Endothelial cell (in vitro differentiated cells): ENCODE results near the gene ARHGEF40. TPM values are rescaled to one million over a fixed set of nuclear protein-coding genes. Genes with fewer than 3 reads are reported as not detected.

ENCODE experiments used
- DNase-seq: peaks from one replicate; pipeline ENCODE4 v3.0.0; 2021; ENCODE audit warnings: low spot score
- H3K27ac Mint-ChIP-seq: one replicate; pipeline ENCODE4 v1.8.0; 2021; ENCODE audit warnings: mixed read lengths, inconsistent platforms; ENCODE audit not compliant: unreplicated experiment
- H3K27me3 Mint-ChIP-seq: one replicate; pipeline ENCODE4 v1.8.0; 2021; ENCODE audit warnings: mild to moderate bottlenecking, moderate library complexity, mixed read lengths, inconsistent platforms; ENCODE audit not compliant: unreplicated experiment
- H3K36me3 Mint-ChIP-seq: one replicate; pipeline ENCODE4 v1.8.0; 2021; ENCODE audit warnings: mild to moderate bottlenecking, low read depth, mixed read lengths, inconsistent platforms; ENCODE audit not compliant: unreplicated experiment
- H3K4me1 Mint-ChIP-seq: one replicate; pipeline ENCODE4 v1.8.0; 2021; ENCODE audit warnings: mild to moderate bottlenecking, mixed read lengths, inconsistent platforms; ENCODE audit not compliant: unreplicated experiment
- H3K4me3 Mint-ChIP-seq: one replicate; pipeline ENCODE4 v1.8.0; 2021; ENCODE audit warnings: mild to moderate bottlenecking, mixed read lengths, inconsistent platforms; ENCODE audit not compliant: unreplicated experiment
- H3K9me3 Mint-ChIP-seq: one replicate; pipeline ENCODE4 v1.8.0; 2021; ENCODE audit warnings: mixed read lengths, inconsistent platforms; ENCODE audit not compliant: unreplicated experiment
- total RNA-seq: library from RNA; stranded (reverse); fragmentation: NEBNext Ultra II Directional; extraction: Animal tissue kit (Norgen Biotek cat#: 25700); gene quantifications from one replicate; pipeline ENCODE4 v1.2.1, GENCODE V29; 2021; ENCODE audit not compliant: unreplicated experiment
- TF ChIP-seq, protein P1 (sequence below): fragments of 200-600 bp; sonication (generic); IDR thresholded peaks from one replicate; pipeline ENCODE4 v1.5.0; 2021; ENCODE audit warnings: antibody characterized with exemption; ENCODE audit not compliant: unreplicated experiment

Gene ARHGEF40
- total RNA-seq, 1 donor from 2014 or later: 12.5 TPM

GRCh38 chr14:21097636-21098075, 27.6 kb downstream of the ARHGEF40 start:
- no peak for DNase-seq
- Mint-ChIP-seq H3K27ac (peak overlapping the region; percentile 84), H3K9me3 (no peaks in the 10 kb centered on the region), H3K36me3 (peaks cover 4% of the 10 kb centered on the region), H3K4me3 (peak overlapping the region; percentile 93), H3K4me1 (peaks cover 32% of the 10 kb centered on the region), H3K27me3 (peaks cover 8% of the 10 kb centered on the region)
- TF ChIP-seq, protein P1, sequence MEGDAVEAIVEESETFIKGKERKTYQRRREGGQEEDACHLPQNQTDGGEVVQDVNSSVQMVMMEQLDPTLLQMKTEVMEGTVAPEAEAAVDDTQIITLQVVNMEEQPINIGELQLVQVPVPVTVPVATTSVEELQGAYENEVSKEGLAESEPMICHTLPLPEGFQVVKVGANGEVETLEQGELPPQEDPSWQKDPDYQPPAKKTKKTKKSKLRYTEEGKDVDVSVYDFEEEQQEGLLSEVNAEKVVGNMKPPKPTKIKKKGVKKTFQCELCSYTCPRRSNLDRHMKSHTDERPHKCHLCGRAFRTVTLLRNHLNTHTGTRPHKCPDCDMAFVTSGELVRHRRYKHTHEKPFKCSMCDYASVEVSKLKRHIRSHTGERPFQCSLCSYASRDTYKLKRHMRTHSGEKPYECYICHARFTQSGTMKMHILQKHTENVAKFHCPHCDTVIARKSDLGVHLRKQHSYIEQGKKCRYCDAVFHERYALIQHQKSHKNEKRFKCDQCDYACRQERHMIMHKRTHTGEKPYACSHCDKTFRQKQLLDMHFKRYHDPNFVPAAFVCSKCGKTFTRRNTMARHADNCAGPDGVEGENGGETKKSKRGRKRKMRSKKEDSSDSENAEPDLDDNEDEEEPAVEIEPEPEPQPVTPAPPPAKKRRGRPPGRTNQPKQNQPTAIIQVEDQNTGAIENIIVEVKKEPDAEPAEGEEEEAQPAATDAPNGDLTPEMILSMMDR: no peak

DNA sequence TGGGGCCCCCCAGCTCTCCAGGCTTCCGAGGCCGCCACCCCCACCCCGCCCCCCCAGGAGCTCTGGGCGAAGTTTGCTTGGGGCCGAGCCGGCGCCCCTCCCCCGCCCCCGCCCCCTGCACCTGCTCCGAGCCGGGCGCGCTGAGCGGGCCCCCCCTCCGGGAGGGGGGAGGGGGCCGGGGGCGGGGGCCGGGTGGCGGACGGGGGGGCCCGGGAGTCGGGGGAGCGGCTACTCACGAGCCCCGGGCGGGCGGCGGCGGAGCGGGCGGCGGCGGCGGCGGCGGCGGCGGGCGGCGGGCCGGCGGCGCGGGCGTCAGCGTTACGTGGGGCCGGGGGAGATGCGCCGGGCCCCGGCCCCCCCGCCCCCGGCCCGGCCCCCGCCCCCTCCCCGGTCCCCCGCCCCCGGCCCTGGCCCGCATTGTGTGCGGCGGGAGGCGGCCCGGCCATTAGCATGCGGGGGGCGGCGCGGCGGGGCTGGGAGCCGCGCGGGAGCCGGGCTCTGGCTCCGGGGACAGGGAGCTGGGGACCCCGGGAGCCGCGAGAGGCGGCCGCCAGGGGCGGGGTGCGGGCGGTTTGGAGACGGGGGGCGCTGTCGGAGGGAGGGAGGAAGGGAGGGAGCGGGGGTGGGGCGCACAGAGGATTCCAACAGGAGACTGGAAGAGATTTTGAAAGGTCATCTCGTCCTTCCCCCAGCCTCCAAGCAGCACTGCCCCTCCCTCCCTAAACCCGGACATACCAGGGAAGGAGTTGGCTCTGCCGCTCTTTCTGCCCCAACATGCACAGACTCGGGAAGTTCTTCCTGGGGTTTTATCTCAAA, 28.2 kb downstream of the ARHGEF40 start, which contains the start of gene ZNF219:
TSS of gene ZNF219 (minus strand) at position 580 of the 816 bp plus-strand sequence. CDS start 5,064 bp downstream, outside the sequence.
- Mint-ChIP-seq H3K36me3 (peaks cover 4% of the 10 kb centered on the region), H3K9me3 (no peaks in the 10 kb centered on the region), H3K27ac (peak within 1 kb of the TSS; percentile 84), H3K27me3 (peaks cover 8% of the 10 kb centered on the region), H3K4me3 (peak within 1 kb of the TSS; percentile 94), H3K4me1 (peaks cover 38% of the 10 kb centered on the region)
- DNase-seq: peak; percentile 48
- TF ChIP-seq, protein P1: no peak

DNA sequence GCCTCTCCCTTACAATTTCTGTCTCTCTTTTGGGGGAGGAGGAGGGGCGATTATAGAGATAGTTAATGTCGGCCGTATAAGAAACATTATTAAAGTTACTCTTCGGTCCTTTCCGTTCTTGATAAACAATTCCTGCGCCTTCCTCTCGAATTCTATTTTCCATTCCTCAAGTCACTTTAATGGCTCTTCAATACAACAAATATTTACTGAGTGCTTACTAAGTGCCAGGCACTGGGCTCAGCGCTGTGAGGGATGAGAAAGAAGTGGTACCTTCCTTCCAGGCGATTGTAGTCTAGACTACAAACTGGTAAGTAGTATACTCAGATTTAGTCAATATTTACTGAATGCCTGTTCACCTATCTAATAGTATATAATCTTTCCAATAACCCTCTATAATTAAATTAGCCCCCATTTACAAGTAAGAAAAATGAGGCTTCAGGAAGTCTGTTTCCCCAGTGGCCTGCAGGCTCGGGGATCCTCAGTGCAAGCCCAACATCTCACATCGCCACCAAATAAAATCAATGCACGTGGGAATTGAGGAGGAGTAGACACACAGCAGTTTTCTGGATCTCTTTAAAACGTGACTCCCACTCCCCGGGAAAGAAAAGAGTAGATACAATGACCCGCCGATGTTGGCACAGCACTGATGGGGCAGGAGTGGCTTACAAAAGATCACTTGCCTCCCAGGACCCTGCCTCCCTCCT, 28.9 kb downstream of the ARHGEF40 start:
- peaks cover 4% of the 10 kb centered on the region for H3K36me3 Mint-ChIP-seq
- peak overlapping the region; percentile 94 for H3K4me3 Mint-ChIP-seq
- H3K27ac Mint-ChIP-seq: peak overlapping the region; percentile 82
- TF ChIP-seq, protein P1: no peak
- H3K4me1 Mint-ChIP-seq: peaks cover 33% of the 10 kb centered on the region
- H3K27me3 Mint-ChIP-seq: peaks cover 8% of the 10 kb centered on the region
- no peak for DNase-seq
- H3K9me3 Mint-ChIP-seq: no peaks in the 10 kb centered on the region

GRCh38 chr14:21099596-21099985, 29.5 kb downstream of the ARHGEF40 start:
- H3K4me1 Mint-ChIP-seq: peaks cover 34% of the 10 kb centered on the region
- H3K27me3 Mint-ChIP-seq: peaks cover 8% of the 10 kb centered on the region
- H3K4me3 Mint-ChIP-seq: peak overlapping the region; percentile 94
- no peaks in the 10 kb centered on the region for H3K9me3 Mint-ChIP-seq
- no peak overlapping the region for H3K27ac Mint-ChIP-seq
- DNase-seq: no peak
- TF ChIP-seq, protein P1: no peak
- peaks cover 4% of the 10 kb centered on the region for H3K36me3 Mint-ChIP-seq
